Measurements from ENCODE around the gene EHMT2.
A peak's percentile ranks its signal among the peaks of the same experiment; 100 is the strongest.
"Not testable (repeated sequence)": the region's sequence is repeated elsewhere in the genome, so short reads cannot be mapped to it uniquely, and the experiment has no call there.

The EHMT2 gene

DNA sequence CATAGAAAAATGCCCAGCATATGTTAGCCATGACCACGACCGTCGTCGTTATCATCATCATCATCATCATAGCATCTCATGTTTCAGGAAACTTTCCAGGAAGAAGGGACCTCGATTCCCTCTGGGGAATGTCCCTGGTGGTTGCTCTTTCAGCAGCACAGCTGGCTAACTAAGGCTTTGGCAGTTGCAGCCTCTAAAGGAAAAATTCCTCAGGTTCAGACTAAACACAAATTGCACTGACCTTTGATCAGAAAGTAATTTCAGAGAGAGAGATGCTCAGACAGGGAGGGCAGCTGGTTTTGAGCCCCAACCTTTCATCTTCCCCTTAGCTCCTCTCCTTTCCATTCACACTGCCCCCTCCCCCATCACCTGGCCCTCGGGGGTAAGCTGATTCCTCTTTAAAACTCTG is 42.8 kb upstream of the EHMT2 start:
- peak; percentile 52 for DNase-seq (ENCODE audit: low read depth)
- TF ChIP-seq, protein P1, sequence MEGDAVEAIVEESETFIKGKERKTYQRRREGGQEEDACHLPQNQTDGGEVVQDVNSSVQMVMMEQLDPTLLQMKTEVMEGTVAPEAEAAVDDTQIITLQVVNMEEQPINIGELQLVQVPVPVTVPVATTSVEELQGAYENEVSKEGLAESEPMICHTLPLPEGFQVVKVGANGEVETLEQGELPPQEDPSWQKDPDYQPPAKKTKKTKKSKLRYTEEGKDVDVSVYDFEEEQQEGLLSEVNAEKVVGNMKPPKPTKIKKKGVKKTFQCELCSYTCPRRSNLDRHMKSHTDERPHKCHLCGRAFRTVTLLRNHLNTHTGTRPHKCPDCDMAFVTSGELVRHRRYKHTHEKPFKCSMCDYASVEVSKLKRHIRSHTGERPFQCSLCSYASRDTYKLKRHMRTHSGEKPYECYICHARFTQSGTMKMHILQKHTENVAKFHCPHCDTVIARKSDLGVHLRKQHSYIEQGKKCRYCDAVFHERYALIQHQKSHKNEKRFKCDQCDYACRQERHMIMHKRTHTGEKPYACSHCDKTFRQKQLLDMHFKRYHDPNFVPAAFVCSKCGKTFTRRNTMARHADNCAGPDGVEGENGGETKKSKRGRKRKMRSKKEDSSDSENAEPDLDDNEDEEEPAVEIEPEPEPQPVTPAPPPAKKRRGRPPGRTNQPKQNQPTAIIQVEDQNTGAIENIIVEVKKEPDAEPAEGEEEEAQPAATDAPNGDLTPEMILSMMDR (conservative IDR thresholded peaks at IDR 0.05; ENCODE audit: low read depth, low read length), result peak; percentile 27
- no peak overlapping the region for H3K4me3 ChIP-seq (ENCODE audit: low read depth, low read length)

DNA sequence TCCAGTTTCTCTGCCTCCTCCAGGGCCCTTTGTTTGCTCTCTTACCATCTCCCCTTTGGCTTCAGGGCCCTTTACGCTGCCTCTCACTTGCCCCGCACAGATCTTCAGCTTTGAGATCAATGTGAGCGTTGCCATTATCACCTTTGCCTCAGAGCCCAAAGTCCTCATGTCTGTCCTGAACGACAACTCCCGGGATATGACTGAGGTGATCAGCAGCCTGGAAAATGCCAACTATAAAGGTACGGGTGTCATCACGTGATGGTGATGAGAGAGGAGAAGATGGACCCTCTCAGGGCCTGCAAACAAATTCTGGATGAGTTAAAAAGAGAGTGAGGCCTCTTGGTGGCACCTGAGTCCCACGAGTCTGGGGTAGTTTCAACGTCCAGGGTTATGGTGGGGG is 38.3 kb upstream of the EHMT2 start:
- no peak for DNase-seq (ENCODE audit: low read depth)
- TF ChIP-seq, protein P1 (conservative IDR thresholded peaks at IDR 0.05; ENCODE audit: low read depth, low read length), result no peak
- no peak overlapping the region for H3K4me3 ChIP-seq (ENCODE audit: low read depth, low read length)

DNA sequence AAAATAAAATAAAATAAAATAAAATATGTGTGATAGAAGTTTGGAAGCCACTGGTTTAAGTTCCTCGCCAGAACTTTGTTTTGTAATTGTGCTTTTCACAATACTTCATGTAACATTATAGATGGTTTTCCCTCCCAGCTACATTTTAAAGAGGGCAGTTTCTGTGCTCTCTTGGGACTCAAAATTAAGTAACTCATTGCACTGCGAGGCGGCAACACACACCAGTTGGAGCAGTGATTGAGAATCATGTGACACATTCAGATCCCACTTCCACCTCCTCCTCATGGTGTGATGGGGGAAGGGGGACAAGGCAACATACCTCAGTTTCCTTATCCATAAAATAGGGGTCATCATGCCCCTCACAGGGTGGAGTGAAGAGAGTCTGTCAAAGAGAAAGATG is 37.5 kb upstream of the EHMT2 start:
- H3K4me3 ChIP-seq (ENCODE audit: low read depth, low read length), result no peak overlapping the region
- DNase-seq (ENCODE audit: low read depth), result no peak
- TF ChIP-seq, protein P1 (conservative IDR thresholded peaks at IDR 0.05; ENCODE audit: low read depth, low read length), result no peak

DNA sequence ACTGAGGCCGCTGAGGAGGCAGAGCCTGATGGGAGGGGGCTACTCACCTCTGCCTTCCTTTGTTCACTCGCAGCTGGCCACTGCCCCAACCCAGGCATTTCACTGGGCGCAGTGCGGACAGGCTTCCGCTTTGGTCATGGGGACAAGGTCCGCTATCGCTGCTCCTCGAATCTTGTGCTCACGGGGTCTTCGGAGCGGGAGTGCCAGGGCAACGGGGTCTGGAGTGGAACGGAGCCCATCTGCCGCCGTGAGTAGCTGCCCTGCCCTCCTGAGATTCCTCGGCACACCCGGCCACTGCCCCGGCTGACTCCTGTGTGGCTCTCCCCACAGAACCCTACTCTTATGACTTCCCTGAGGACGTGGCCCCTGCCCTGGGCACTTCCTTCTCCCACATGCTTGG is 36.0 kb upstream of the EHMT2 start:
- H3K4me3 ChIP-seq (ENCODE audit: low read depth, low read length), result no peak overlapping the region
- no peak for DNase-seq (ENCODE audit: low read depth)
- TF ChIP-seq, protein P1 (conservative IDR thresholded peaks at IDR 0.05; ENCODE audit: low read depth, low read length), result no peak

DNA sequence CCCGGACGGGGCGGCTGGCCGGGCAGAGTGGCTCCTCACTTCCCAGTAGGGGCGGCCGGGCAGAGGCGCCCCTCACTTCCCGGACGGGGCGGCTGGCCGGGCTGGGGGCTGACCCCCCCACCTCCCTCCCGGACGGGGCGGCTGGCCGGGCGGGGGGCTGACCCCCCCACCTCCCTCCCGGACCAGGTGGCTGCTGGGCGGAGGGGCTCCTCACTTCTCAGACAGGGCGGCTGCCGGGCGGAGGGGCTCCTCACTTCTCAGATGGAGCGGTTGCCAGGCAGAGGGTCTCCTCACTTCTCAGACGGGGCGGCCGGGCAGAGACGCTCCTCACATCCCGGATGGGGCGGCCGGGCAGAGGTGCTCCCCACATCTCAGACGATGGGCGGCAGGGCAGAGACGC is 34.6 kb upstream of the EHMT2 start:
- not testable (repeated sequence) for H3K4me3 ChIP-seq (ENCODE audit: low read depth, low read length); DNase-seq (ENCODE audit: low read depth)

DNA sequence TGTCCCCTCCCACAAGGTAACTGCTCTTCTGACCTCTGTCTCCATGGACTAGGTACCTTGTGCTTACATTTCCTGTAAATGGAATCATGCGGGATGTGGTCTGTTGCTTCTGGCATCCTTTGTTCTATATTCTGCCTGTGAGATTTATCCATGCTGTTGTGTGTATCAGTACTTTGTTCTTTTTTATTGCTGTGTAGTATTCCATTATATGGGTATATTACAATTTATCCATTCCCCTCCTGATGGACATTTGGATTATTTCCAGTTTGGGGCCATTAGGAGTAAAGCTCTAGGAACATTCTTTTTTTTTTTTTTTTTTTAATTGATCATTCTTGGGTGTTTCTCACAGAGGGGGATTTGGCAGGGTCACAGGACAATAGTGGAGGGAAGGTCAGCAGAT is 33.5 kb upstream of the EHMT2 start:
- no peak for DNase-seq (ENCODE audit: low read depth)
- TF ChIP-seq, protein P1 (conservative IDR thresholded peaks at IDR 0.05; ENCODE audit: low read depth, low read length), result no peak
- H3K4me3 ChIP-seq (ENCODE audit: low read depth, low read length), result no peak overlapping the region

DNA sequence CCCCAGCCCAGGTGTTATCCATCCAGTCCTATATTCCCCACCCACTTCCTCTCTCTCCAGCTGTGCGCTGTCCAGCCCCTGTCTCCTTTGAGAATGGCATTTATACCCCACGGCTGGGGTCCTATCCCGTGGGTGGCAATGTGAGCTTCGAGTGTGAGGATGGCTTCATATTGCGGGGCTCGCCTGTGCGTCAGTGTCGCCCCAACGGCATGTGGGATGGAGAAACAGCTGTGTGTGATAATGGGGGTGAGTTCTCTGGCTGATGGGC is 31.1 kb upstream of the EHMT2 start:
- DNase-seq (ENCODE audit: low read depth), result no peak
- H3K4me3 ChIP-seq (ENCODE audit: low read depth, low read length), result no peak overlapping the region
- TF ChIP-seq, protein P1 (conservative IDR thresholded peaks at IDR 0.05; ENCODE audit: low read depth, low read length), result no peak
